Prostate gland (tissue), 2 donors: ENCODE results near the gene NDST3. TPM values are rescaled to one million over a fixed set of nuclear protein-coding genes. Genes with fewer than 3 reads are reported as not detected.

ENCODE experiments used
- DNase-seq: peaks from one replicate; pipeline ENCODE4 v3.0.0-alpha.2; 2019; ENCODE audit warnings: low spot score
- H3K27ac ChIP-seq, 2 donors: fragments of 200-600 bp; sonication (generic); 2 replicates each; pipeline ENCODE4 v1.5.1; 2017 to 2019
- H3K27me3 ChIP-seq: fragments of 200-600 bp; sonication (generic); replicated peaks from 2 replicates; pipeline ENCODE4 v1.5.1; 2019; ENCODE audit not compliant: insufficient read depth
- H3K36me3 ChIP-seq, 2 donors: fragments of 200-600 bp; sonication (generic); 1 replicate in 1 of 2; 2 replicates in 1 of 2; pipeline versions ENCODE4 v1.5.1 to v1.8.1; 2017 to 2019
- H3K4me1 ChIP-seq: fragments of 200-600 bp; sonication (generic); replicated peaks from 2 replicates; pipeline ENCODE4 v1.5.1; 2019
- H3K4me3 ChIP-seq, 2 donors: fragments of 200-600 bp; sonication (generic); 2 replicates each; pipeline ENCODE4 v1.5.1; 2017 to 2019
- H3K9me3 ChIP-seq: fragments of 200-600 bp; sonication (generic); 2 replicates; pipeline ENCODE4 v1.5.1; 2017
- POLR2A ChIP-seq: fragments of 450-650 bp; IDR thresholded peaks from one replicate; pipeline ENCODE4 v1.6.1; 2016; ENCODE audit warnings: antibody characterized with exemption, mild to moderate bottlenecking
- POLR2AphosphoS5 ChIP-seq: sonication (generic); formaldehyde crosslinking; IDR thresholded peaks from one replicate; pipeline ENCODE4 v1.6.1; 2017; ENCODE audit warnings: antibody characterized with exemption
- WGBS: methylation state at CpG from one replicate; pipeline ENCODE4 v1.1.5; 2018; 5-methylcytosine and 5-hydroxymethylcytosine counted together
- intact Hi-C: fragments of 100-400 bp; cut with DNase I; formaldehyde crosslinking; loops from one replicate; pipeline ENCODE4 v1.14.2; 2022
- total RNA-seq, 2 donors: library from RNA; depleted of rRNA; stranded (reverse); fragments of >200 nt; gene quantifications; one replicate each; pipeline ENCODE4 v1.1.0, GENCODE V29; 2016
- TF ChIP-seq, protein P1 (sequence below), 4 experiments: fragments of 200-600 bp in 2 of 4; fragments of 450-650 bp in 2 of 4; sonication (generic) in 2 of 4; IDR thresholded peaks; 1 replicate in 3 of 4; 2 replicates in 1 of 4; pipeline ENCODE4 v1.5.1; 2016 to 2019; ENCODE audit warnings: antibody characterized with exemption in 4 of 4, mild to moderate bottlenecking in 2 of 4, moderate library complexity in 2 of 4

The NDST3 gene
- total RNA-seq, 2 donors from 2014 or later, result 0.05 TPM; not detected in 1

DNA sequence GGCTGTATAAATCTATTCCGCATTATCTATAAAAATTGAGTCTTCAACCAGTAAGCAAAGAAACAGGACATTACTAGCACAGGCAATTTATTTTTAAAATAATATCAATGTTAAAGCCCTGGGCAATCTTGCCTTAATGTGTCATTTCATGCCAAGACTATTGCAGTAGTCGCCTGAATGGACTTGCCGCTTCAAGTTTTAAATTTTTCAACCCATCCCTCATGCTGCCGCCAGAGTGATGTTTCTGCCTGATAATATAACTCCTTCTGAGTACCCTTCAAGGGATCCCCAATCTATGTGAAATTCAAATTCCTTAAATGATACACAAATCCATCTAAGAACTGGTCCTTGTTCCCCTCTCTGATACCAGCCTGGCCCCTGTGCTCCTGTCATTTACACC lies 251.6 kb downstream of the NDST3 start:
- H3K9me3 ChIP-seq, result no peaks in the 10 kb centered on the region
- TF ChIP-seq POLR2A, result no peak
- TF ChIP-seq POLR2AphosphoS5, result no peak
- TF ChIP-seq, protein P1, sequence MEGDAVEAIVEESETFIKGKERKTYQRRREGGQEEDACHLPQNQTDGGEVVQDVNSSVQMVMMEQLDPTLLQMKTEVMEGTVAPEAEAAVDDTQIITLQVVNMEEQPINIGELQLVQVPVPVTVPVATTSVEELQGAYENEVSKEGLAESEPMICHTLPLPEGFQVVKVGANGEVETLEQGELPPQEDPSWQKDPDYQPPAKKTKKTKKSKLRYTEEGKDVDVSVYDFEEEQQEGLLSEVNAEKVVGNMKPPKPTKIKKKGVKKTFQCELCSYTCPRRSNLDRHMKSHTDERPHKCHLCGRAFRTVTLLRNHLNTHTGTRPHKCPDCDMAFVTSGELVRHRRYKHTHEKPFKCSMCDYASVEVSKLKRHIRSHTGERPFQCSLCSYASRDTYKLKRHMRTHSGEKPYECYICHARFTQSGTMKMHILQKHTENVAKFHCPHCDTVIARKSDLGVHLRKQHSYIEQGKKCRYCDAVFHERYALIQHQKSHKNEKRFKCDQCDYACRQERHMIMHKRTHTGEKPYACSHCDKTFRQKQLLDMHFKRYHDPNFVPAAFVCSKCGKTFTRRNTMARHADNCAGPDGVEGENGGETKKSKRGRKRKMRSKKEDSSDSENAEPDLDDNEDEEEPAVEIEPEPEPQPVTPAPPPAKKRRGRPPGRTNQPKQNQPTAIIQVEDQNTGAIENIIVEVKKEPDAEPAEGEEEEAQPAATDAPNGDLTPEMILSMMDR (IDR thresholded peaks at IDR 0.05), result no peak
- no peaks in the 10 kb centered on the region for H3K4me1 ChIP-seq
- WGBS, result 94% methylated on average over 4 of the region's 4 CpGs
- H3K27me3 ChIP-seq, result no peaks in the 10 kb centered on the region
- intact Hi-C loops, result no loop called here
- DNase-seq, result no peak
- no peaks in the 10 kb centered on the region for H3K36me3 ChIP-seq
- no peak overlapping the region for H3K4me3 ChIP-seq
- H3K27ac ChIP-seq, result no peak overlapping the region

DNA sequence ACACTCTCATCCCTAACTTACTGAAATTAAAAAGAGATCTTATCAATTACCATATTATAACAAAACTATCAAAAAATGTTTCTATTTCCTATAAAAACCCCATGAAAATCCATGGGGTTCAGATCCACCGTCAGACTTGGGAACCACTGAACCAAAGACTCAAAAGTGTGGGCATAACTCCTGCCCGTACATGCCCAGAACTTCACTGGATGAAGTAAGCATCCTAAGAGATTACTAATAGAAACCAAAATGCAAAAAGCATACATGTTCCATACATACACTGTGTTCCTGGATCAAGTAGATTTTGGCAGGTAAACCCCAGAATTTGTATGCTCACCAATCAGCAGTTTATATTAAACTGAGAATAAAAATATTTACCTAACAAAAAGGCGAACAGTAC lies 252.4 kb downstream of the NDST3 start:
- TF ChIP-seq, protein P1 (IDR thresholded peaks at IDR 0.05), result no peak
- TF ChIP-seq POLR2A (no peak), POLR2AphosphoS5 (no peak)
- H3K36me3 ChIP-seq, result no peaks in the 10 kb centered on the region
- no peaks in the 10 kb centered on the region for H3K4me1 ChIP-seq
- no peak overlapping the region for H3K4me3 ChIP-seq
- no peaks in the 10 kb centered on the region for H3K9me3 ChIP-seq
- H3K27me3 ChIP-seq, result no peaks in the 10 kb centered on the region
- intact Hi-C loops, result no loop called here
- no peak overlapping the region for H3K27ac ChIP-seq
- DNase-seq, result no peak
- WGBS, result 65% methylated on average over 3 of the region's 3 CpGs

DNA sequence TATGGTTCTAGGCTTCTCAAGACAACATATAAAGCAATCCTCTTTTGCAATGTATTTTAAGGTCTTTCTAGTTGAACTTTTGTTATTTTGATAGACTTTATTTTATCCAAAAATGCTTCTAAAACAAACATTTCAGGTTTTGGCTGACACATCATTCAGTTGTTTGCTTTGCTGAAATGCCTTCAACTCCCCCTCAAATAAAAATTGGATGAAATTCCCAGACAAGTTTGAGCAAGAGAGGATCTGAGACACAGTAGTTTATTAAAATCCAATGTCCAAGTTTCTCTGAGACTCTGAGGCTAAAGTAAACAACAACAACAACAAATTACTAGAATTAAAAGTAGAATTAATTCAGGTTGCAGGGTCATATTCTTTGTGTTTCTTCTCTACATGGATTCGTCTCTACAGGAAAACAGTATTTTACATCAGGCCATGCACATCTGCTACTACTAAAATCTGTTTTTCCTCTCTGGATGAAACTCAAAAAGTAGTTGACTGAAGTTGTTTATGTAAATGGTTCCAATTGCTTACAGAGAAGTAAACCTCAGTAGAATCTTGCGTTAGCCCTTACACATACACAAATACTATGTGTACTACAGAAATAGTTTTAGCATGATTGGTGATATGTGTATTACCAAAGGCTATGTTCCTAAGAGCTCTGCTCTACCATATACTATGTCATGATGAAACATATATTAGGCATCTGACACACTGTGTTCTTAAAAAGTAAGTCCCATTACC lies 253.6 kb downstream of the NDST3 start:
- Histone ChIP-seq H3K9me3 (no peaks in the 10 kb centered on the region), H3K36me3 (no peaks in the 10 kb centered on the region), H3K27ac (no peak overlapping the region), H3K27me3 (no peaks in the 10 kb centered on the region), H3K4me1 (no peaks in the 10 kb centered on the region), H3K4me3 (no peak overlapping the region)
- TF ChIP-seq POLR2AphosphoS5 (no peak), POLR2A (no peak)
- TF ChIP-seq, protein P1 (IDR thresholded peaks at IDR 0.05), result no peak
- intact Hi-C loops, result no loop called here
- WGBS, result 66% methylated on average over 2 of the region's 2 CpGs
- no peak for DNase-seq

DNA sequence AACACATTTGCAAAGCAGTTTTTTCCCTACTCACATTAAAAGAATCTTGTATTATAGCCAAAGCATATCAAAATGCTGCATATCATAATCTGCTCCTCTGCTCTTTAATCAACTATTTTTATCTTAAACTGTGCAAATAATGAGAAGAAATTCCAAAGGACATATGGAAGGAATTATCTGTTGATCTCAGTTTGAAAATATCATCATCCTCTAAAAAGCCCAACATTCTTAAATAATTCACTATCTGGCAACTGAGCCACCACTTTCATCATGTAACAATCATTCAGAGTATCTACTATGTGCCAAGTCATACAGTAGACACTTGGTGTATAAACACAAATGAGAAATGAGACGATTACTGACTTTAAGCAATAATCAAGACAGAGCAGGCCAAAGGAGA lies 255.5 kb downstream of the NDST3 start:
- no peak overlapping the region for H3K27ac ChIP-seq
- intact Hi-C loops, result no loop called here
- DNase-seq, result no peak
- no peaks in the 10 kb centered on the region for H3K4me1 ChIP-seq
- H3K4me3 ChIP-seq, result no peak overlapping the region
- TF ChIP-seq, protein P1 (IDR thresholded peaks at IDR 0.05), result no peak
- TF ChIP-seq POLR2A, result no peak
- TF ChIP-seq POLR2AphosphoS5, result no peak
- 9% methylated on average over 1 of the region's 1 CpG for WGBS
- no peaks in the 10 kb centered on the region for H3K9me3 ChIP-seq
- H3K27me3 ChIP-seq, result no peaks in the 10 kb centered on the region
- H3K36me3 ChIP-seq, result no peaks in the 10 kb centered on the region

DNA sequence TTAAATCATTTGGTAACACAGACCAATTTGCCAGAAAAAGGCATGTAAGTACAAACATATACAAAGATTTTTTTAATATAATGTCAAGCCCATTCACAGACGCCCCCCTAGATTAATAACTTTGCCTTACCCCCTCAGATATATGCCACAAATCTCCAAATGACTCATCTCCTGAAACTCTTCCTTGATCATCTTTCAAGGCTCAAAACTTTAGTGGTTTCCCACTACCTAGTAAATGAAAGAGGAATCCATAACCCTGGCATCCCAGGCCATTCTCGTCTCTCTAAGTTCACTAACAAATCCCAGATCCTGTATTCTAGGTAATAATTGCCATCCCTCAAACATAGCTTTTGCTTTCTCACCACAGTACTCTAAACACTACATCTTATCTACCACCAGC lies 256.7 kb downstream of the NDST3 start:
- no peak for DNase-seq
- intact Hi-C loops, result no loop called here
- TF ChIP-seq POLR2A, result no peak
- TF ChIP-seq, protein P1 (IDR thresholded peaks at IDR 0.05), result no peak
- no peak for TF ChIP-seq POLR2AphosphoS5
- H3K4me1 ChIP-seq, result no peaks in the 10 kb centered on the region
- no peaks in the 10 kb centered on the region for H3K36me3 ChIP-seq
- H3K4me3 ChIP-seq, result no peak overlapping the region
- H3K9me3 ChIP-seq, result no peaks in the 10 kb centered on the region
- no peaks in the 10 kb centered on the region for H3K27me3 ChIP-seq
- no peak overlapping the region for H3K27ac ChIP-seq
- 71% methylated on average over 2 of the region's 2 CpGs for WGBS
